Smooth muscle cell of trachea (primary cell): Measurements from ENCODE around the gene WDR5B. TPM values are rescaled to one million over a fixed set of nuclear protein-coding genes. Genes with fewer than 3 reads are reported as not detected.

Source experiments
- total RNA-seq: library from RNA; depleted of rRNA; stranded (reverse); fragments of >200 nt; gene quantifications from 2 replicates; pipeline ENCODE4 v1.2.1, GENCODE V29; 2014

The WDR5B gene
- 6.1 TPM in 2 replicates for total RNA-seq

GRCh38 chr3:122415762-122416654 lies at the start of gene WDR5B:
Gene WDR5B, minus strand, starts transcription at chr3:122416062. Its CDS starts 534 bp downstream, at chr3:122415528.

GRCh38 chr3:122383771-122384697 lies 31.8 kb downstream of the WDR5B start, which contains the start of gene FAM162A:
Gene FAM162A, plus strand, starts transcription at chr3:122384182. Its CDS starts 84 bp downstream, at chr3:122384266.

GRCh38 chr3:122382888-122383666 lies 32.8 kb downstream of the WDR5B start, which contains the start of gene MIX23:
Gene MIX23, minus strand, starts transcription at chr3:122383231. Its CDS starts 7 bp downstream, at chr3:122383224.

Other genes starting within 250 kb of the WDR5B start
- gene CASR, start 232.4 kb downstream of the WDR5B start, total RNA-seq = not detected in 2 replicates
- 2.6 and 7.8 TPM in 2 replicates for gene CSTA, start 90.8 kb downstream of the WDR5B start, total RNA-seq
- gene MIX23, start 32.8 kb downstream of the WDR5B start, total RNA-seq = 25.6 and 33.6 TPM in 2 replicates
- 17.2 and 25.6 TPM in 2 replicates for gene FAM162A, start 31.9 kb downstream of the WDR5B start, total RNA-seq
- 33.1 and 41.5 TPM in 2 replicates for gene KPNA1, start 98.9 kb upstream of the WDR5B start, total RNA-seq
- gene PARP9, start 148.2 kb upstream of the WDR5B start, total RNA-seq = 29.9 and 34.8 TPM in 2 replicates
- gene DTX3L, start 148.3 kb upstream of the WDR5B start, total RNA-seq = 26.5 and 27.5 TPM in 2 replicates
- 0.17 and 0.87 TPM in 2 replicates for gene PARP15, start 161.6 kb upstream of the WDR5B start, total RNA-seq